Body of pancreas (tissue), 4 donors: ENCODE measurements around the gene HDHD3.

ENCODE experiments used
- POLR2A ChIP-seq, 3 donors: fragments of 450-650 bp; IDR thresholded peaks; one replicate each; pipeline ENCODE4 v1.6.1; 2016; ENCODE audit warnings: antibody characterized with exemption in 3 of 3, mild to moderate bottlenecking in 2 of 3
- TF ChIP-seq, protein P1 (sequence below), 7 experiments: fragments of 450-650 bp in 4 of 7; fragments of 200-600 bp in 3 of 7; sonication (generic) in 3 of 7; IDR thresholded peaks; one replicate each; pipeline ENCODE4 v1.5.1; 2016 to 2019; ENCODE audit warnings: antibody characterized with exemption in 7 of 7

DNA sequence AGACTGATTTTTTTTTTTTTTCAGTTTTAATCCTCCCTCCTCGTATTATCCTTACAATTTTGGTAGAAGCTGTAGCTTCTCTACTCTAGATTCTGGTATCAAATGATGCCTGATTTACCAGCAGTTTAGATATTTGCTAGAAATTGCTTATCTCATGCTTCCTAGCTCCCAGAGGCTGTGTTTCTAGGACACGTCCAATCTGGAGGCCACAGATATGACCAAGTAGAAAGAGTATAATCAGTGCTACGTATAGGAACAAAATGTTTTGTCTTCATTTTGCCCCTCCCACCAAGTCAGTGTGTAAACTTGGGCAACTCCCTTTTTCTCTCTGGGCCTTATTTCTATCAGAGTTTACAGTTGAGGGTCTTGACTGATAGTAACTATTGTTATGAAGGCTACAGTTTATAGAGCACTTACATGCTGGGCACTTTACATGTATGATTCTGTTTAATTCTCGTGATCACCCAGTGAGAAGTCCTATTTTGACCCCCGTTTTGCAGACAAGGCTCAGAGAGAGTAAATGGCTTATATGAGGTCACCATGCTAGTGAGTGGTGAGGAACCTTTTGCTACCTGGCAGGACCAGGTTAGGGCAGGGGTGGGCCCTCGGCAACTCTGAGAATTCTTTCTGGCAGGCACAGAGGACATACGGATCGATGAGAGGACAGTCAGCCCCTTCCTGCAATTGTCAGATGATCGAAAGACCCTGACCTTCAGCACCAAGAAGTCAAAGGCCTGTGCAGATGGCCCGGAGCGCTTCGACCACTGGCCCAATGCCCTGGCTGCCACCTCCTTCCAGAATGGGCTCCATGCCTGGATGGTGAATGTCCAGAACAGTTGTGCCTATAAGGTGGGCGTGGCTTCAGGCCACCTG is 7.6 kb downstream of the HDHD3 start:
- TF ChIP-seq, protein P1, sequence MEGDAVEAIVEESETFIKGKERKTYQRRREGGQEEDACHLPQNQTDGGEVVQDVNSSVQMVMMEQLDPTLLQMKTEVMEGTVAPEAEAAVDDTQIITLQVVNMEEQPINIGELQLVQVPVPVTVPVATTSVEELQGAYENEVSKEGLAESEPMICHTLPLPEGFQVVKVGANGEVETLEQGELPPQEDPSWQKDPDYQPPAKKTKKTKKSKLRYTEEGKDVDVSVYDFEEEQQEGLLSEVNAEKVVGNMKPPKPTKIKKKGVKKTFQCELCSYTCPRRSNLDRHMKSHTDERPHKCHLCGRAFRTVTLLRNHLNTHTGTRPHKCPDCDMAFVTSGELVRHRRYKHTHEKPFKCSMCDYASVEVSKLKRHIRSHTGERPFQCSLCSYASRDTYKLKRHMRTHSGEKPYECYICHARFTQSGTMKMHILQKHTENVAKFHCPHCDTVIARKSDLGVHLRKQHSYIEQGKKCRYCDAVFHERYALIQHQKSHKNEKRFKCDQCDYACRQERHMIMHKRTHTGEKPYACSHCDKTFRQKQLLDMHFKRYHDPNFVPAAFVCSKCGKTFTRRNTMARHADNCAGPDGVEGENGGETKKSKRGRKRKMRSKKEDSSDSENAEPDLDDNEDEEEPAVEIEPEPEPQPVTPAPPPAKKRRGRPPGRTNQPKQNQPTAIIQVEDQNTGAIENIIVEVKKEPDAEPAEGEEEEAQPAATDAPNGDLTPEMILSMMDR (IDR thresholded peaks at IDR 0.05): no peak
- TF ChIP-seq POLR2A (IDR thresholded peaks at IDR 0.05): no peak
